HCT116 (cell line): ENCODE results near the gene PRKCA. TPM values are rescaled to one million over a fixed set of nuclear protein-coding genes. Genes with fewer than 3 reads are reported as not detected.

ENCODE experiments used
- ATAC-seq: fragments of 200-7000 bp; cut with Tn5 transposase; 2 replicates; pipeline ENCODE4 v1.9.1; 2020; ENCODE audit warnings: mild to moderate bottlenecking, moderate library complexity
- BruUV-seq: library from RNA; stranded (reverse); fragments of 400-500 nt; replicated peaks from 2 replicates; lab custom pipeline; 2021; lab: Mats Ljungman, UMichigan
- CTCF ChIA-PET: fragments of 300-600 bp; sonication (Branson Sonifier 250); formaldehyde crosslinking; loops from one replicate; lab custom pipeline; 2021; ENCODE audit warnings: antibody characterized with exemption; lab: Charles Lee
- POLR2A ChIA-PET: fragments of 300-600, 350-600 bp; sonication (Branson Sonifier 250); formaldehyde crosslinking; loops from one replicate; lab custom pipeline; 2021; ENCODE audit warnings: antibody characterized with exemption; lab: Charles Lee
- RAD21 ChIA-PET, 2 experiments: fragments of 300-600 bp; sonication (Branson Sonifier 250); formaldehyde crosslinking; loops; one replicate each; lab custom pipeline; 2023; ENCODE audit warnings: low total read pairs in 2 of 2; ENCODE audit not compliant: uncharacterized antibody in 2 of 2, unreplicated experiment in 2 of 2, low non-redundant PET in 1 of 2; lab: Charles Lee
- DNase-seq: peaks from one replicate; pipeline ENCODE4 v3.0.0-alpha.2; 2010; ENCODE audit warnings: low read depth, low spot score
- H2AFZ ChIP-seq: fragments of 200-600 bp; shearing (Covaris generic), sonication (generic); 2 replicates; pipeline ENCODE4 v1.6.1; 2017; ENCODE audit warnings: low read depth, mixed run types, mixed read lengths, antibody characterized with exemption, low read length; ENCODE audit not compliant: poor library complexity, severe bottlenecking
- H3K27ac ChIP-seq: 2 replicates; pipeline ENCODE4 v1.5.1; 2012; ENCODE audit warnings: low read depth, low read length
- H3K27me3 ChIP-seq: fragments of 200-600 bp; sonication (generic); 2 replicates; pipeline ENCODE4 v1.6.1; 2016; ENCODE audit warnings: mixed run types, low read length, mixed read lengths; ENCODE audit not compliant: insufficient read depth
- H3K36me3 ChIP-seq, 2 experiments: fragments of 200-500 bp in 1 of 2; fragments of 200-600 bp in 1 of 2; sonication (Bioruptor generic) in 1 of 2; sonication (generic) in 1 of 2; 2 replicates each; pipeline versions ENCODE4 v1.5.1 to v1.6.1; 2014 to 2016; ENCODE audit warnings: low read length in 2 of 2, inconsistent platforms in 1 of 2, mixed read lengths in 1 of 2, mixed run types in 1 of 2; ENCODE audit not compliant: insufficient read depth in 2 of 2, control insufficient read depth in 1 of 2
- H3K4me1 ChIP-seq, 2 experiments: fragments of 200-600 bp in 1 of 2; sonication (generic) in 1 of 2; 2 replicates each; pipeline versions ENCODE4 v1.5.1 to v1.6.1; 2012 to 2017; ENCODE audit warnings: low read length in 2 of 2, inconsistent platforms in 1 of 2, mild to moderate bottlenecking in 1 of 2, mixed read lengths in 1 of 2, mixed run types in 1 of 2, moderate library complexity in 1 of 2; ENCODE audit not compliant: insufficient read depth in 2 of 2, control insufficient read depth in 1 of 2
- H3K4me2 ChIP-seq: fragments of 200-600 bp; sonication (generic); 2 replicates; pipeline ENCODE4 v1.6.1; 2017; ENCODE audit warnings: mixed run types, low read length, mixed read lengths
- H3K4me3 ChIP-seq, 2 experiments: fragments of 200-600 bp in 1 of 2; sonication (generic) in 1 of 2; replicated peaks in 1 of 2; 2 replicates each; pipeline ENCODE4 v1.5.1; 2011 to 2016; ENCODE audit warnings: low read length in 2 of 2, control low read depth in 1 of 2, low read depth in 1 of 2, mild to moderate bottlenecking in 1 of 2, mixed read lengths in 1 of 2, mixed run types in 1 of 2
- H3K79me2 ChIP-seq: fragments of 200-600 bp; sonication (generic); 2 replicates; pipeline ENCODE4 v1.6.1; 2017; ENCODE audit warnings: mild to moderate bottlenecking, mixed run types, low read length, moderate library complexity, mixed read lengths; ENCODE audit not compliant: insufficient read depth
- H3K9ac ChIP-seq: fragments of 200-600 bp; sonication (generic); 2 replicates; pipeline ENCODE4 v1.6.1; 2016; ENCODE audit warnings: low read length, mixed read lengths
- H3K9me2 ChIP-seq: fragments of 200-600 bp; sonication (generic), shearing (Covaris generic); 2 replicates; pipeline ENCODE4 v1.6.1; 2017; ENCODE audit warnings: mixed run types, mild to moderate bottlenecking, moderate library complexity; ENCODE audit not compliant: insufficient read depth
- H3K9me3 ChIP-seq, 2 experiments: fragments of 200-500 bp in 1 of 2; fragments of 200-600 bp in 1 of 2; sonication (Bioruptor generic) in 1 of 2; sonication (generic) in 1 of 2; 2 replicates each; pipeline ENCODE4 v1.6.1; 2014 to 2017; ENCODE audit warnings: low read length in 2 of 2, mixed read lengths in 2 of 2, inconsistent platforms in 1 of 2, low read depth in 1 of 2, mild to moderate bottlenecking in 1 of 2, mixed run types in 1 of 2, moderate library complexity in 1 of 2; ENCODE audit not compliant: control insufficient read depth in 1 of 2, insufficient read depth in 1 of 2
- H4K20me1 ChIP-seq: fragments of 200-600 bp; sonication (generic), shearing (Covaris generic); 2 replicates; pipeline ENCODE4 v1.6.1; 2017; ENCODE audit warnings: mixed run types, mild to moderate bottlenecking, moderate library complexity; ENCODE audit not compliant: insufficient read depth
- ATF3 ChIP-seq: IDR thresholded peaks from 2 replicates; pipeline ENCODE4 v1.6.1; 2012
- EZH2phosphoT487 ChIP-seq: fragments of 200-600 bp; IDR thresholded peaks from 2 replicates; pipeline ENCODE4 v1.6.1; 2018; ENCODE audit warnings: antibody characterized with exemption, borderline replicate concordance
- POLR2A ChIP-seq: IDR thresholded peaks from 2 replicates; pipeline ENCODE4 v1.7.0; 2011; ENCODE audit warnings: borderline replicate concordance; ENCODE audit not compliant: insufficient read depth, insufficient read length; ENCODE audit errors: extremely low read depth
- POLR2AphosphoS5 ChIP-seq: IDR thresholded peaks from 2 replicates; pipeline ENCODE4 v1.6.1; 2011; ENCODE audit warnings: mild to moderate bottlenecking, low read depth, low read length, moderate library complexity
- RAD21 ChIP-seq: IDR thresholded peaks from 2 replicates; pipeline ENCODE4 v1.6.1; 2012; ENCODE audit warnings: low read depth, mild to moderate bottlenecking
- REST ChIP-seq: IDR thresholded peaks from 2 replicates; pipeline ENCODE4 v1.6.1; 2012; ENCODE audit warnings: low read depth
- SIN3A ChIP-seq: IDR thresholded peaks from 2 replicates; pipeline ENCODE4 v1.6.1; 2012; ENCODE audit warnings: low read depth
- SP1 ChIP-seq: IDR thresholded peaks from 2 replicates; pipeline ENCODE4 v1.6.1; 2012; ENCODE audit warnings: low read depth
- TCF7L2 ChIP-seq: IDR thresholded peaks from 2 replicates; pipeline ENCODE4 v1.7.0; 2011; ENCODE audit warnings: borderline replicate concordance, inconsistent platforms; ENCODE audit not compliant: insufficient read depth, insufficient read length; ENCODE audit errors: extremely low read depth
- ZFX ChIP-seq: fragments of 450-650 bp; IDR thresholded peaks from 2 replicates; pipeline ENCODE4 v1.6.1; 2017
- intact Hi-C: fragments of 100-400 bp; cut with micrococcal nuclease; formaldehyde crosslinking; loops from 2 replicates; pipeline ENCODE4 v1.10.0; 2022
- total RNA-seq: library from RNA; stranded (reverse); gene quantifications from one replicate; pipeline ENCODE4 v1.2.1, GENCODE V29; 2021; ENCODE audit not compliant: unreplicated experiment

Gene PRKCA
- total RNA-seq, 1 experiment from 2014 or later = 18.8 TPM

GRCh38 chr17:66379996-66380395 is 77.6 kb downstream of the PRKCA start:
- Histone ChIP-seq H3K27ac (no peak overlapping the region), H3K9me3 (no peaks in the 10 kb centered on the region), H3K4me2 (no peak overlapping the region), H2AFZ (no peak overlapping the region), H3K9ac (no peak overlapping the region), H3K9me2 (no peaks in the 10 kb centered on the region; the same call in 1 of the 2 replicates), H3K4me1 (no peaks in the 10 kb centered on the region), H3K27me3 (no peaks in the 10 kb centered on the region), H3K4me3 (no peak overlapping the region), H3K36me3 (no peaks in the 10 kb centered on the region), H4K20me1 (no peaks in the 10 kb centered on the region), H3K79me2 (no peaks in the 10 kb centered on the region)
- intact Hi-C loops = no loop called here
- TF ChIP-seq SP1 = no peak
- TF ChIP-seq POLR2AphosphoS5 = no peak
- TF ChIP-seq ATF3 = no peak
- no peak for TF ChIP-seq REST
- TF ChIP-seq TCF7L2 = no peak
- TF ChIP-seq POLR2A = no peak
- no peak for TF ChIP-seq SIN3A
- no peak for TF ChIP-seq ZFX
- no peak for TF ChIP-seq EZH2phosphoT487
- no peak for TF ChIP-seq RAD21
- POLR2A ChIA-PET = interaction anchor here (0.7 kb wide), 1 partner anchor 129 kb away, joined by 3 read pairs; no protein-coding TSS in a partner anchor
- no TSS peak for BruUV-seq
- no peak for DNase-seq
- CTCF ChIA-PET = no interaction called here
- RAD21 ChIA-PET = no interaction called here
- ATAC-seq = no peak
